Breast epithelium (tissue), 3 donors: ENCODE results near the gene AOPEP.

Experiments used
- CTCF ChIP-seq, 3 donors: fragments of 450-650 bp; IDR thresholded peaks; one replicate each; pipeline ENCODE4 v1.5.1; 2016 to 2017; ENCODE audit warnings: antibody characterized with exemption in 3 of 3, mild to moderate bottlenecking in 3 of 3, moderate library complexity in 3 of 3
- POLR2A ChIP-seq: fragments of 450-650 bp; IDR thresholded peaks from one replicate; pipeline ENCODE4 v1.6.1; 2016; ENCODE audit warnings: antibody characterized with exemption, mild to moderate bottlenecking, moderate library complexity
- POLR2AphosphoS5 ChIP-seq, 3 donors: sonication (generic); formaldehyde crosslinking; IDR thresholded peaks; one replicate each; pipeline ENCODE4 v1.6.1; 2017; ENCODE audit warnings: antibody characterized with exemption in 3 of 3

GRCh38 chr9:95091601-95092261, 365.2 kb downstream of the AOPEP start:
- TF ChIP-seq POLR2A (no peak), CTCF (IDR thresholded peaks at IDR 0.05) (no peak), POLR2AphosphoS5 (IDR thresholded peaks at IDR 0.05) (no peak)
